Astrocyte (in vitro differentiated cells and primary cell): Measurements from ENCODE around the gene PCCA. TPM values are rescaled to one million over a fixed set of nuclear protein-coding genes. Genes with fewer than 3 reads are reported as not detected.

Source experiments
- DNase-seq: peaks from one replicate; pipeline ENCODE4 v3.0.0-alpha.2; 2010; ENCODE audit warnings: low read depth
- FAIRE-seq: peaks from 2 replicates; lab custom pipeline; 2011; peaks lifted over from hg19 to GRCh38; lab: Jason Lieb, UNC
- H2AFZ ChIP-seq: 2 replicates; pipeline ENCODE4 v1.6.0; 2012; ENCODE audit warnings: low read depth, low read length, inconsistent platforms
- H3K27ac ChIP-seq: 2 replicates; pipeline ENCODE4 v1.5.1; 2011; ENCODE audit warnings: low read depth, low read length, inconsistent platforms
- H3K27me3 ChIP-seq: 2 replicates; pipeline ENCODE4 v1.6.0; 2011; ENCODE audit warnings: low read length, inconsistent platforms; ENCODE audit not compliant: insufficient read depth
- H3K36me3 ChIP-seq: 2 replicates; pipeline ENCODE4 v1.5.1; 2011; ENCODE audit warnings: low read length, inconsistent platforms; ENCODE audit not compliant: insufficient read depth
- H3K4me1 ChIP-seq: 2 replicates; pipeline ENCODE4 v1.5.1; 2011; ENCODE audit warnings: low read length, inconsistent platforms; ENCODE audit not compliant: insufficient read depth
- H3K4me2 ChIP-seq: 2 replicates; pipeline ENCODE4 v1.6.0; 2012; ENCODE audit warnings: low read length, inconsistent platforms
- H3K4me3 ChIP-seq: 2 replicates; pipeline ENCODE4 v1.5.1; 2011; ENCODE audit warnings: low read depth, mild to moderate bottlenecking, low read length, inconsistent platforms; ENCODE audit not compliant: insufficient read depth
- H3K79me2 ChIP-seq: 2 replicates; pipeline ENCODE4 v1.6.0; 2012; ENCODE audit warnings: mild to moderate bottlenecking, low read length, inconsistent platforms; ENCODE audit not compliant: insufficient read depth
- H3K9ac ChIP-seq: 2 replicates; pipeline ENCODE4 v1.6.0; 2012; ENCODE audit warnings: mild to moderate bottlenecking, low read length, inconsistent platforms
- H3K9me3 ChIP-seq: 2 replicates; pipeline ENCODE4 v1.5.1; 2012; ENCODE audit warnings: low read depth, mild to moderate bottlenecking, low read length, inconsistent platforms; ENCODE audit not compliant: insufficient read depth
- H4K20me1 ChIP-seq: 2 replicates; pipeline ENCODE4 v1.6.0; 2012; ENCODE audit warnings: low read length, inconsistent platforms; ENCODE audit not compliant: insufficient read depth
- H3K27ac Mint-ChIP-seq: one replicate; pipeline ENCODE4 v1.8.0; 2021; ENCODE audit warnings: mild to moderate bottlenecking, mixed read lengths; ENCODE audit not compliant: unreplicated experiment
- H3K27me3 Mint-ChIP-seq: one replicate; pipeline ENCODE4 v1.8.0; 2021; ENCODE audit warnings: low read depth, mixed read lengths; ENCODE audit not compliant: unreplicated experiment
- H3K36me3 Mint-ChIP-seq: one replicate; pipeline ENCODE4 v1.8.0; 2021; ENCODE audit warnings: low read depth, mixed read lengths; ENCODE audit not compliant: unreplicated experiment
- H3K4me1 Mint-ChIP-seq: one replicate; pipeline ENCODE4 v1.8.0; 2021; ENCODE audit warnings: low read depth, mixed read lengths; ENCODE audit not compliant: unreplicated experiment
- H3K4me3 Mint-ChIP-seq: one replicate; pipeline ENCODE4 v1.8.0; 2021; ENCODE audit warnings: mild to moderate bottlenecking, moderate library complexity, mixed read lengths; ENCODE audit not compliant: unreplicated experiment
- H3K9me3 Mint-ChIP-seq: one replicate; pipeline ENCODE4 v1.8.0; 2021; ENCODE audit warnings: mild to moderate bottlenecking, mixed read lengths; ENCODE audit not compliant: unreplicated experiment
- EZH2 ChIP-seq: IDR thresholded peaks from 2 replicates; pipeline ENCODE4 v1.6.1; 2012; ENCODE audit warnings: mild to moderate bottlenecking, low read length, inconsistent platforms; ENCODE audit not compliant: insufficient read depth
- total RNA-seq: library from RNA; stranded (reverse); gene quantifications from 2 replicates; pipeline ENCODE4 v1.2.1, GENCODE V29; 2021
- TF ChIP-seq, protein P1 (sequence below): IDR thresholded peaks from 2 replicates; pipeline ENCODE4 v1.5.1; 2011; ENCODE audit warnings: low read depth, mild to moderate bottlenecking, inconsistent platforms, low read length, moderate library complexity; ENCODE audit not compliant: insufficient read depth

Gene PCCA
- total RNA-seq, 1 donor from 2014 or later, result 13.9 TPM

DNA sequence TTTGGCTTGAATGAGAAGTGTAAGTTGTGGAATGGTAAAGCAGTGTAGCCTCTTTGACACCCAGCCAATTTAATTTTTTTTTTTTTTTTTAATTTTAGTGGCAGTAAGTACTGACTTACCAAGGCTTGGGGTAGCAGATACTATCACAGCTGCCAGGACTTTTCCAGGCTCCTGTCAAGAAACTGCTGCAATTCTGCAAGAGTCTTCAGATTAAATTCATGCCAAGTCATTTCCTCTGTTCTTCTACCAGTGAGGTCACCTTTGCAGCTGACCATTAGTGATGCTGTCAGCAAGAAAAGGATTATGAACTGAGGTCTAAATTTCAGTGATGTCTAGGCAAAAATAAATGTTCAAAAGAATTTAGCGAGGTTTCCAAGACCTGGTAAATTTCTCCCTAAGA, 408.5 kb downstream of the PCCA start:
- peak overlapping the region; percentile 4 for H3K27ac ChIP-seq

DNA sequence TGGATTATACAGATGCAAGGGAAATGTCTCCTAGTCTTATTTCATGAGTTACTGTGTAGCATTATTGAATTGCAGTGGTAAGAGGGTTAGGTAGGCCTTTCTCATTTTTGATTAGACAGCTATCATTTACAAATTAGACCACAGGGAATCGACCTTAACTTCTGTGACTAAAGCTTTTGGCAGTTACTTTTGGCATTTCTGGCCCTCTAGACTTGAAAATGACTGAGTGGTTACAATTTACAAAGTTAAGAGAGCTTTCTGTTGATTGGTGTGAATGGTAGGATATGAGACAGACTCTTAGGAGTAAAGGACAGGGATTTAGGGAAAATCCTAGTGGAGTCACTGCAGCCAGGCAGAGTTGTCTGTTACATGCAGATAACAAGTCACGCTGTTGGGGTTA, 413.6 kb downstream of the PCCA start:
- no peaks in the 10 kb centered on the region for H3K9me3 Mint-ChIP-seq
- no peaks in the 10 kb centered on the region for H3K27me3 ChIP-seq
- DNase-seq (peak; percentile 33), FAIRE-seq (no peak)
- no peaks in the 10 kb centered on the region for H3K9me3 ChIP-seq
- no peaks in the 10 kb centered on the region for H3K27me3 Mint-ChIP-seq
- H3K9ac ChIP-seq, result no peak overlapping the region
- TF ChIP-seq EZH2, result no peak
- TF ChIP-seq, protein P1, sequence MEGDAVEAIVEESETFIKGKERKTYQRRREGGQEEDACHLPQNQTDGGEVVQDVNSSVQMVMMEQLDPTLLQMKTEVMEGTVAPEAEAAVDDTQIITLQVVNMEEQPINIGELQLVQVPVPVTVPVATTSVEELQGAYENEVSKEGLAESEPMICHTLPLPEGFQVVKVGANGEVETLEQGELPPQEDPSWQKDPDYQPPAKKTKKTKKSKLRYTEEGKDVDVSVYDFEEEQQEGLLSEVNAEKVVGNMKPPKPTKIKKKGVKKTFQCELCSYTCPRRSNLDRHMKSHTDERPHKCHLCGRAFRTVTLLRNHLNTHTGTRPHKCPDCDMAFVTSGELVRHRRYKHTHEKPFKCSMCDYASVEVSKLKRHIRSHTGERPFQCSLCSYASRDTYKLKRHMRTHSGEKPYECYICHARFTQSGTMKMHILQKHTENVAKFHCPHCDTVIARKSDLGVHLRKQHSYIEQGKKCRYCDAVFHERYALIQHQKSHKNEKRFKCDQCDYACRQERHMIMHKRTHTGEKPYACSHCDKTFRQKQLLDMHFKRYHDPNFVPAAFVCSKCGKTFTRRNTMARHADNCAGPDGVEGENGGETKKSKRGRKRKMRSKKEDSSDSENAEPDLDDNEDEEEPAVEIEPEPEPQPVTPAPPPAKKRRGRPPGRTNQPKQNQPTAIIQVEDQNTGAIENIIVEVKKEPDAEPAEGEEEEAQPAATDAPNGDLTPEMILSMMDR, result no peak
- H3K4me2 ChIP-seq, result no peak overlapping the region
- no peak overlapping the region for H3K4me3 Mint-ChIP-seq
- H3K4me3 ChIP-seq, result no peak overlapping the region
- no peak overlapping the region for H3K27ac Mint-ChIP-seq
- H2AFZ ChIP-seq, result no peak overlapping the region
- H3K79me2 ChIP-seq, result no peaks in the 10 kb centered on the region
- no peaks in the 10 kb centered on the region for H3K36me3 ChIP-seq
- H3K27ac ChIP-seq, result no peak overlapping the region
- H3K36me3 Mint-ChIP-seq, result no peaks in the 10 kb centered on the region
- H3K4me1 Mint-ChIP-seq, result peaks cover 14% of the 10 kb centered on the region
- H4K20me1 ChIP-seq, result no peaks in the 10 kb centered on the region
- peaks cover 4% of the 10 kb centered on the region for H3K4me1 ChIP-seq

More for the DNA sequence above, 408.5 kb downstream of the PCCA start:
- FAIRE-seq (no peak), DNase-seq (peak; percentile 71)
- Mint-ChIP-seq H3K27ac (peak overlapping the region; percentile 64), H3K9me3 (no peaks in the 10 kb centered on the region), H3K4me3 (no peak overlapping the region), H3K36me3 (peaks cover 4% of the 10 kb centered on the region), H3K4me1 (peaks cover 15% of the 10 kb centered on the region), H3K27me3 (no peaks in the 10 kb centered on the region)
- Histone ChIP-seq H3K9ac (no peak overlapping the region), H3K4me2 (no peak overlapping the region), H3K4me1 (peaks cover 4% of the 10 kb centered on the region), H3K36me3 (no peaks in the 10 kb centered on the region), H3K4me3 (no peak overlapping the region), H3K9me3 (no peaks in the 10 kb centered on the region), H3K79me2 (no peaks in the 10 kb centered on the region), H4K20me1 (no peaks in the 10 kb centered on the region), H3K27me3 (no peaks in the 10 kb centered on the region), H2AFZ (no peak overlapping the region)
- TF ChIP-seq, protein P1, result no peak

DNA sequence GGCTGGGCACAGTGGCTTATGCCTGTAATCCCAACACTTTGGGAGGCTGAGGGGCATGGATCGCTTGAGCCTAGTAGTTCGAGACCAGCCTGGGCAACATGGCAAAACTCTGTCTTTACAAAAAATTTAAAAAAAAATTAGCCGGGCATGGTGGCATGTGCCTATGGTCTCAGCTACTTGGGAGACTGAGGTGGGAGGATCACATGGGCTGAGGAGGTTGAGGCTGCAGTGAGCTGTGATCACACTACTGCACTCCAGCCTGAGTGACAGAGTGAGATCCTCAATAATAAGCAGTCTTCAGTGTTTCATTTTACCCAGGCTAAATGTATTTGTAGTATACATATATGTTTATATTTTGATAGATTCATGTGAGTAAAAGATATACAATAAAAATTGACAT, 414.7 kb downstream of the PCCA start:
- Histone ChIP-seq H3K9me3 (no peaks in the 10 kb centered on the region), H2AFZ (no peak overlapping the region), H3K9ac (no peak overlapping the region), H3K4me2 (no peak overlapping the region), H3K4me1 (peaks cover 4% of the 10 kb centered on the region), H3K27ac (no peak overlapping the region), H3K79me2 (no peaks in the 10 kb centered on the region), H3K27me3 (no peaks in the 10 kb centered on the region), H4K20me1 (no peaks in the 10 kb centered on the region), H3K4me3 (no peak overlapping the region), H3K36me3 (no peaks in the 10 kb centered on the region)
- no peak for DNase-seq
- TF ChIP-seq, protein P1, result no peak
- TF ChIP-seq EZH2, result no peak
- no peak overlapping the region for H3K4me3 Mint-ChIP-seq
- no peaks in the 10 kb centered on the region for H3K27me3 Mint-ChIP-seq
- FAIRE-seq, result no peak
- peaks cover 10% of the 10 kb centered on the region for H3K4me1 Mint-ChIP-seq
- no peaks in the 10 kb centered on the region for H3K36me3 Mint-ChIP-seq
- no peaks in the 10 kb centered on the region for H3K9me3 Mint-ChIP-seq
- H3K27ac Mint-ChIP-seq, result no peak overlapping the region
